NAMALWA (cell line): ENCODE data around the gene FBXW7.
"Not testable (repeated sequence)": the region's sequence is repeated elsewhere in the genome, so short reads cannot be mapped to it uniquely, and the experiment has no call there.

Experiments
- DNase-seq: peaks from one replicate; pipeline ENCODE4 v3.0.0-alpha.2; 2015; ENCODE audit warnings: low spot score

FBXW7 gene

DNA sequence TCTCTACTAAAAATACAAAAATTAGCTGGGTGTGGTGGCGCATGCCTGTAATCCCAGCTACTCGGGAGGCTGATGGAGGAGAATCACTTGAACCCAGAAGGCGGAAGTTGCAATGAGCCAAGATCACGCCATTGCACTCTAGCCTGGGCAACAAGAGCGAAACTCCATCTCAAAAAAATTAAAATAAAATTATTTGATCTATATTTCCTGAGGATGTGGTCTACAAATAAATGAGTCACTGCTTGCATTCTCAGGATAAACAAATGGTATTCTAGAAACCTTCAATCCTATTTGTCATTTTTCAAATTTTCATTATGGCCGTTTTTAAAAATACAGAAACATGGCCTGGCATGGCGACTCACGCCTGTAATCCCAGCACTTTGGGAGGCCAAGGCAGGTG lies 8.6 kb upstream of the FBXW7 start:
- DNase-seq, result not testable (repeated sequence)

DNA sequence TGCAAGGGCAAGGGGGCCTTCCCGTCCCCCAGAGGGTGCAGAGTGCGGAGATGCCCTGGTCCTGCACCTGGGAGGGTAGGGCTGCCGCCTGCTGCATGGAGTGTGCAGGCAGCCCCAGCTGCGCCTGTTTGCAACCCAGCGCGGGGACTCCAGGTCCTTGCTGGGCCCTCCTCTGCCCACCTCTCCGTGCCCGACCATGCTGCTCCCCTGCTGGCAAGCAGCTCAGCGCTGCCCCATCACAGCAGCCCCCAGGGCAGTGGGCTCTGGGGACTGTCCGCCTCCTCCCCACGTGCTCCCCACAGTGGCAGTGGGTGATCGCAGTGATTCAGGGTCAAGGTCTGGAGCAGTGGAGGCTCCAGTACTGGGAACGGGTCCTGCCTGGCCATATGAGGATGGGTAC lies 5.0 kb upstream of the FBXW7 start:
- DNase-seq, result no peak

DNA sequence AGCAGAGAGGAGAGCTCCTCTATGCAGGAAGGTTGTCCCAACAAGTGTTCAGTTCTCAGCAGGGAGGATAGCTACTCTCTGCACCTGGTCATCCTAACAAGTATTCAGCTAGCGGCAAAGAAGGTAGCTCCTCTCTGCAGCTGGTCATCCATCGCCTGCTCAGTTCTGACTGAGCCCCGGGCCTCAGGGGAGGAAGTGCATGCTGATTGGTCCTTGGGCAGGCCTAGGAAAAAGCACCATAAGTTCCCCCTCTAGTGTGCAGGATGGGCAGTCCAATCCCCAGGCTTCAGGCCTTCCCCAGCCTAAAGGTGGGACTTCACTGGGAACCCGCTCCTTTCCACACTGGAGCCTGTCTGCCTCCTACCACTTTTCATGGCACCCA lies 4.4 kb upstream of the FBXW7 start:
- DNase-seq, result no peak

DNA sequence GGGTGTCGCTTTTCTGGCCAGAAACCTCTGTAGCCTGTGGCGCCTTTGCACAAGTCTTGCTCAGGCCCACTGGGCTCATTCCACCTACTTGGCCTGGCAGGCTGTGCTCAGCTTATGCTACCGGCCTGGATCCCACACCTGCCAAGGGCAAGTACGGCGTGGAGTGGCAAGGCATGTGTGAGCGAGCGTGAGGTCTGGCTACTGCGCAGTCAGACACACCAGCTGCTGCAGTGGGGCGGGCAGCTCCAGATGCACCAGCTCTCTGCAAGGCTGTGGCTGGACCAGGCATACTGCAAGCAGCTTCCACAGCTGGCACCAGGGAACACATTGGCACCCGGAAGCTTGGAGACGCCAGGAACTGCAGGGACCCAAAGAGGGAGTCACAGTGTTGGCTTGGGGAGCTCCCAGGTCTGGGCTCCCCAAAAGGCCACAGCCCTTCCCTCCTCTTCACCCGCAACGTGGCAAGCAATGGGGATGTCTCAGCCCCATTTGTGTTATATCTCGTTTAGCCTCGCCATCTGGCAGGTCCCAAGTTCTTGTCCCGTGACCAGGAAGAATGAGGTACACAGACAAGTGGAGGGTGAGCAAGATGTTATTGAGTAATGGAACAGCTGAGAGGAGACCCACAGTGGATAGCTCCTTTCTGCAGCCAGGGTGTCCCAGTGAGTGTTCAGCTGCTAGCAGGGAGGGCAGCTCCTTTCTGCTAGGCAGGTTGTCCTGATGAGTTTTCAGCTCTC lies 3.8 kb upstream of the FBXW7 start:
- DNase-seq, result no peak

DNA sequence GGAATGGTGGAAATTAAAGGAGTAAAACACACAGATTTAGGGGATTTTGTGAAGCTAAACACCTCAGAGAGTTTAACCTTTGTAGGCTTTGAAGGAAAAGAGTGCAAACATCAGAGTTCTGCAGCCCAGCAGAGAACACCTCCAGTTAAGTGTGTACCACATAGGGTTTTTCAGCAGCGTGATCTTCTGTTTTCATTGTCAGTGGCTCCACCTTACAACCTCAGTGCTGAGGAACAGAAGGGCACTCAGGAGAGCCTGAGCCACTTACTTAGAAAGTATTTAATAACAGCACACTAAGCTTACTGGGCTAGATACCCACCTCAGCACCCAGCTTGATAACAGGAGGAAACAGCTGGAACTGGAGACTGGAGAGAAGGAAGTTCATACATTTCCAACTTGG lies 2.0 kb upstream of the FBXW7 start:
- peak; percentile 30 for DNase-seq

DNA sequence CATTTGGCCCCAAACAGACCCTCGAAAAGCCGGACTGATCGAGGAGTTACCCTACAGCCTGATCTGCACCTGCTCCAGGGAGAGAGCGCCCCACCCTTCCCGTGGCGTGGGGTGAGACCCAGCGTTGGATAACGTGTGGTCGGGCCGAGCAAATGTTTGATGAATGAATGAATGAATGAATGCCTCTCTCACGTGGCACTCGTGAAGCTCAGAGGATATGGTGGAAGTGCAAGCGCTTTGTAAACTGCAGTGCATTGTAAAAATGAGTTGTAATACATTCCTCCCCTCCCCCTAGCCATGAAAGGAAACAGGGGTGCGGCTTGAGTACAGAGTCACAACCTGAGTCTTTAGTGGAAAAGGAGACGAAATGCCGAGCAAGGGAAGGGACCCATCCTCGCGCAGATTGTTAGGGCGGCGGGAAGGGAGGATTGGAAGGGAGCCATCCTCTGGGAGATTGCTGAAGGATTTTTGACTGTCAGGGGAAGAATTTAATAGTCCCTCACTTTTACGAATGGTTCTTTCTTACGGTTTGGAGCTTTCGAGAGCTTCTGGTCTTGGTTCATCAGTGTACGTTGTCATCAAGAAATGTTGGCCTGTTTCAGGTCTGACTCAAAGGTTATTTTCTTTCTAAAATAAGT lies 772 bp upstream of the FBXW7 start:
- DNase-seq, result peak; percentile 88

DNA sequence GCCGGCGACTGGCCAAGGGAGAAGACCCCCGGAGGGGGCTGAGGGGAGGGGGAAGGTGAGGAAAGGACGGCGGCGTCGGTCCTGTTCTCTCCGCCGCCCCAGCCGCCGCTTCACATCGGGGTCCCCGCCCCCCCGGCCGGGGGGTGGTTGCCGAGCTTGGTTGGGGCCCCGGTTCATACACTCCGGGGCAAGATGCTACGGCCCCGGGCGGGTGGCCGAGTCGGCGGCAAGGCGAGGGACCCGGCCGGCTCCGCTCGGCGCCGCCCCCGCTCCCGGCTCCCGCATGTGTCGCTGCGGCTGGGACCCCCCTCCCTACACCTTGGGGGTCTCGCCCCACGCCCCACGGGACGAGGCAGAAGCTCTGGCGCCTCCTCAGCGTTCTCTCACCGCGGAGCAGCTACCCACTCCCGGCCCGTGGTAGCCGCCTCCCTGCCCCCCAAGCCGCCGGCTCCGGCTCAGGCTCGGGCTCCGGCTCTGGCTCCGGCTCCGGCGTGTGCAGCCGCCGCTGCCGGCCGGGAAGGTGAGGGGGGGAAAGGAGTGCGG lies 461 bp downstream of the FBXW7 start:
- DNase-seq, result peak; percentile 43

DNA sequence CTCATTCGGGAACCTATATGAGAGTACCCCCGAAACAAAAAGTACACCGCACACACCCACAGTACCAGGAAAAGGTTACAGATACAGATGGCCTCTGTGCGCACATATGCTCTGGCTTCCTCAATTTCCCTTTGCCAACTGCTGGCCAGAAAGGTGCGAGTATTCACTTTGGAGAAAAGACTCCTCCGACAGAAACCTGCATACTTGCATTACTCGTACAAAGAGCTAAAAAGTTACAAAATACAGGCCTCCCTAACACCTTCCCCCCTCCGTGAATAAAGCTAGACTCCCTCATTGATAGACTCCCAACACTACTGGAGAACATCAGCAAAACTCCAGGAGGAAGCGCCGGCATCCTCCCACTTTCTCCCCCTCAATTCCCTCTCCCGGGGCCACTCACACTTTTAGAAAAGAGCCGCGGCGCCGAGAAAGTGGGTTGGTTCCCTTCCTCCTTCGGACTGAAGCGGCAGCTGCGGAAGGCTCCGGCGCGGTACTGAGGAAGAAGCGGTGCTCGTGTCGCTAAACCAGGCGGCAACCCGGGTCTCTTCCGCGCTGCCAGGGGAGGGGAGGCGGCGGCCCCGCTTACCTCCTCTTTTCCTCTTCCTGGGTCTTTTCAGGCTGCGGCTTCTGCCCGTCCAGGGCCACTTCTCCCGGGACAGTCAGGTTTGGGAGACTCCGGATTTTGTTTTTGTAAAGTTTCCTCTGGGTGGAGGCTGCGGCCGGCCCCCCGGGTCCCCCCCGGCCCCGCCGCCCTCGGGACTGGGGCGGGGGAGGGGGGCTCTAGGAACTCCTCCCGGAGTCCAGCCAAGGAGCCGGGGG lies 1.1 kb downstream of the FBXW7 start:
- DNase-seq, result peak; percentile 70

DNA sequence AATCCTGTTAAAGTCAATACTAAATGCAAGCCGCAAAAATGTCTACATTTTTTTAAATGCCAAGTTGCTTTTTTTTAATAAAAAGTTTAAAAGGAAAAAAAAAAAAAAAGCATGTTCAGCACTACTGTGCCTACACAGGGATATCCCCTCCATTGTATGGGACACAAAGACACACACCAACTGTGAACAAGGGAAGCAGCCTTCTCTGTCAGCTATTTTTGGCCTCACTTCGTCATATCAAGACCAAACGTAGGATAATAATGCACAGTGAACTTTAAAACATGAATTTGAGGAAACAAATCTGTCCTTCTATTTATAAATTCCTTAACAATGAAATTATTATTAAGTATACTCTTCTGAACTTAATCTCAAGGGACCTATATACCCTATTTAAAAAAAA lies 4.4 kb downstream of the FBXW7 start:
- no peak for DNase-seq

DNA sequence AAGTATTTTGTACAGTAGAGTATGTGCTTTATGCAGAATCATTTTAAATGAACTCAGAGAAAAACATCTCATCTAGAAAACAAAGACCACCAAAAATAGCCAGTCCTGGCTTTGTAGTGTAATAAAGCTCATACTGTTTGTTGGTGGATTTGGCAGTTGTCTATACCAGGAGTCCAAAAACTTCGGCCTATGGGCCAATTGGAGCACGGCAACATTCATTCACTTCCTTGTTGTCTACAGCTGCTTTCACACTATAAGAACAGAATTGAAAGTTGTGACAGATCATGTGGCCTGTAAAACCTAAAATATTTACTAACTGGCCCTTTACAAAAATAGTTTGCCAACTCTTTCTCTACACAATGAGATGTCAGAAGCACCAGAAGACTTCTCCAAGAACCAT lies 5.3 kb downstream of the FBXW7 start:
- no peak for DNase-seq

DNA sequence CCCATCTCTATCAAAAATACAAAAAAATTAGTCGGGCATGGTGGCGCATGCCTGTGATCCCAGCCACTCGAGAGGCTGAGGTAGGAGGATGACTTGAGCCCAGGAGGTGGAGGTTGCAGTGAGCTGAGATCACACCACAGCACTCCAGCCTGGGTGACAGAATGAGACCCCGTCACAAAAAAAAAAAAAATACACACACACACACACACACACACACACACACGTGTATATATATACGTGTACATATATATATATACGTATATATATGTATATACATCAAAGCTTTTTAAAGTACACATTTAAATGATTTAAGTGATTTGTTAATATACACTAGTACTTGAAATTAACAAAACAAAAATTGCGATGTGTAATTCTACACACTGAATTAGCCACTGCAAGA lies 6.0 kb downstream of the FBXW7 start:
- DNase-seq, result no peak

DNA sequence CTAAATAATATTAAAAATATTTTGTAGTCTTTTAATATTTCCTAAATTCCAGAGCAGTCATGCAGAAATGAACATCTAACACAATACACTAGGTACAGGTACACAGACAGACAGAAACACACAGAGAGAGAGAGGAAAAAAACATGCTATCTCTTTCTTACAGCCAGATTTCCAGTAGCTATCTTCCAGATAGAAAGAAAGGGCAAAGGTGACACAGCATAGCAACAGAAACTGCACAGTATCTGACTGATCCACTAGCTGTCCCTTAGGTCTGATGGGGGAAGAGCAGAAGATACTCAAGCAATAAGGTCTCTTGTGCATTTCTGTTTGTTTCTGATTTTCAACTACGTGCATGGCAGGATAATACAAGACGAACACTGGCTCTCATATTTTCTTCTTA lies 7.8 kb downstream of the FBXW7 start:
- no peak for DNase-seq

DNA sequence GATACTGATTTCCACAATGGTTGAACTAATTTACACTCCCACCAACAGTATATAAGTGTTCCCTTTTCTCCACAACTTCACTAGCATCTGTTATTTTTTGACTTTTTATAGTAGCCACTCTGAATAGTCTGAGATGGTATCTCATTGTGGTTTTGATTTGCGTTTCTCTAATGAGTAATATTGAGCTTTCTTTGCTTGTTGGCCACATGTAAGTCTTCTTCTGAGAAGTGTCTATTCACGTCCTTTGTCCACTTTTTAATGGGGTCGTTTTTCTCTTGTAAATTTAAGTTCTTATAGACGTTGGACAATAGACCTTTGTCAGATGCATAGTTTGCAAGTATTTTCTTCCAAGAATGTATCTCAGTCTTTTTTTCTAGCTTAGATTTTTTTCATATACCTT lies 10.0 kb downstream of the FBXW7 start:
- DNase-seq, result no peak

DNA sequence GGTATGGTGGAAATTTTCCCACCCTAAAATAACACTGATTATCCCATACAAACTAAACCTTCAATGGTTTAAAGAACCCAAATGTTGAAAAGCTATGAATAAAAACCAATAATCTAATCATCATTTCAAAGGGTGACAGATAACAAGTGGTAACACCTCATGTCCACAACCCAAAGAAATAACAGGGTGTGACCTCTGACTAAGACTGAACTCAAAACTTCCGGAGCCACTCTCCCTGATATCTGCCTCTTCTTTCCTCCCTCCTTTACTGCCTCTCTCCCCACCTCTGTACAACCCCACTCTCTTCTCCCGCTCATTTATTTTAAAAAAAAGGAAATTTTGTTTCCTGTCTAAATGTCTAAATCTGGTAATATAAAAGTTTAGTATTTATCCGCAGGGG lies 11.5 kb downstream of the FBXW7 start:
- no peak for DNase-seq

DNA sequence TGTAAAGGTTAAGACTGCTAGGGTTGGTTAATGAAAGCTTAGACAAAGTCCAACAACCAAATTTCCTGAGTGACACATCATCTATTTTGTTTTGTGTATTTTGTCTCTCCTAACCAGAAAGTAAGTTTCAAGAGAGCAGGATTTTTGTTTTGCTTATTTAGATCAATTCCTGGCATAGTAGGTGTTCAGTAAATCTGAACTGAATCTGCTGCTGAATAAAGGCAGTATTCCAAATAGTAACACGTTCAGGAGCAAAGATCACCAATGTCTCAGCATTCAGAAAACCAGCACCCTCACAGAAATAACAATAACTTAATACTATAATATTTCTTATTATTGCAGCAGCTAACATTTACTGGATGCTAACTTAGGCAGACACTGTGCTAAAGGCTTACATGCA lies 12.2 kb downstream of the FBXW7 start:
- no peak for DNase-seq

DNA sequence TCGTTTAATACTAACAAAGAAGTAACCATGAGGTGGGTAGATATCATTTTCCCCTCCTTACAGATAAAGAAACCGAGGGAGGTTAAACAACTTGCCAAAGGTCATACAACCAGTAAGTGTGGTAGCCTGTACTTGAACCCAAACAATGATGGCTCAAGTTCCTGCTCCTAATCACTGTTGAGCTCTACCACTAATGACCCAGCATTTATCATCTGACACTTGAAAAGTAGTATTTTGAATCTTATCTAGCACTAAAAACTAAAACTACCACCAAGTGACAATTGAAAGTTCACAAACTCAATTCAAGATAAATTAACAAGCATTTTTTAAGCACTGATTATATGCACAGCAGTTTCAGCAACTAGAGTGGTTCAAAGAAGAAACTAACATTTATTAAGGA lies 13.1 kb downstream of the FBXW7 start:
- no peak for DNase-seq

DNA sequence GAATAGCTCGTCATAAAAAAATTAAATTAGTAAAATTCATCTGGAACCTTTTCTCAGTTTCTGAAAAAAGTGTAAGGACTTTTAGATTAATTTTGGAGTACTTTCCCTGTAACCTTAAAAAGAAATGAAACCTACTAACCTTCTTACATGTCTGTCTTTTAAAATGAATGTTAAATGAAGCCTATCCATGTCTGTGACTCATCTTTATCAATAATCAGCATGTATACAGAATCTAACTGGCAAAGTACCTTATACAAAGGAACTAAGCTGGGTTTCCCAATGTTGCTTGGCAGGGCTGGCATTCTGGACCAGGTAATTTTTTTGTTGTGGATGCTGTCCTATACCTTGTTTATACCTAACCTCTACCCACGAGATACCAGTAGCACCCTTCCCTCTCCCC lies 13.6 kb downstream of the FBXW7 start:
- no peak for DNase-seq

DNA sequence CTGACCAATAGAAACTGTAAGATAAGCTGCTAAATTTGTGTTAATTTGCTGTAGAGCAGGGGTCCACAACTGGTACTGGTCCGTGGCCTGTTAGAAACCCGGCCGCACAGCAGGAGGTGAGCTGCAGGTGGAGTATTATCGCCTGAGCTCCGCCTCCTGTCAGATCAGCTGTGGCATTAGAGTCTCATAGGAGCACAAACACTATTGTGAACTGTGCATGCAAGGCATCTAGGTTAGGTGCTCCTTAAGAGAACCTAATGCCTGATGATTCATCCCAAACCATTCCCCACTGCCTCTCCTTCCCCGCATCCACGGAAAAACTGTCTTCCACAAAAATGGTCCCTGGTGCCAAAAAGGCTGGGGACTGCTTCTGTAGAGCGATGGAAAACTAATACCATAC lies 19.7 kb downstream of the FBXW7 start:
- no peak for DNase-seq

DNA sequence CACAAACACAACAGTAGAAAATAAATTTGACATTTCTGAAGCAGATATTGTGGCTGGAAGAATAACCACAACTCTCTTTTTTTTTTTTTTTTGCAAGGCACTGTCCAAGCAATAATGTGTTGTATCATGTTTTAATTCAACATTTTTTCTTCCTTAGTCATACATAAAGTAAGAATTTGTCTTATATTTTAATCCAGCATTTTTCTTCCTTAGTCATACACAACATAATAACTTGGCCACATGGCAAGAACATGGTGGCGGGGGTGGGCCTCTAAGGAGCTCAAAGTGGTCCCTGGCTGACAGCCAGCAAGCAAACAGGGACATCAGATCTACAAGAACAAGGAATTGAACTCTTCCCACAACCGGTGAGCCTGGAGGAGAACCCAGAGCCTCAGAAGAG lies 20.2 kb downstream of the FBXW7 start:
- DNase-seq, result no peak

DNA sequence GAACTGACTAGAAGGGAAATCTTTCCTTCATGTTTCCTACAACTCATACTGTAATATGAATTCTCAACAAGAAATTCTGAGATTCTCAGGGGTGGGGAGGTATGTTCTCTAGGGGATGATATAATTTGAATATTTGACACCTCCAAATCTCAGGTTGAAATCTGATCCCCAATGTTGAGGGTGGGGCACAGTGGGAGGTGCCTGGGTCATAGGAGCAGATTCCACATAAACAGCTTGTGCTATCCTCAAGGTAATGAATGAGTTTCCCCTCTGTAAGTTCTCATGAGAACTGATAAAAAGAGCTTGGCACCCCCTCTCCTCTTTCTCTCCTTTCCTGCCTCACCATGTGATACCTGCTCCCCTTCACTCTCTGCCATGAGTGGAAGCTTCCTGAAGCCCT lies 21.5 kb downstream of the FBXW7 start:
- DNase-seq, result no peak

DNA sequence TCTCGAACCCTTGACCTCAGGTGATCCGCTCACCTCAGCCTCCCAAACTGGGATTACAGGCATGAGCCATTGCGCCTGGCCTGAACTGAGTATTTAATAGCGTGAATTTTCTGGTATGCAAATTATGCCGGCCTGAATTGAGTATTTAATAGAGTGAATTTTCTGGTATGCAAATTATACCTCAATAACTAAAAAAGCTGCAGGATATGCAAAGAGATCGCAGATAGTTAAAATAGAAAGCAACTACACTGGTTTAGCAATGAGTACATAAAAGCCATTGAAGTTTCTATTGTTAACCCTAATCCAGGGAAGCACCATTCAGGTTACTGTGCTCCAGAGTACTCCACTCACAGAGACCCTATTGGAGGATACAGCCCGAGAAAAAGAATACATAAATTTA lies 22.8 kb downstream of the FBXW7 start:
- DNase-seq, result no peak

DNA sequence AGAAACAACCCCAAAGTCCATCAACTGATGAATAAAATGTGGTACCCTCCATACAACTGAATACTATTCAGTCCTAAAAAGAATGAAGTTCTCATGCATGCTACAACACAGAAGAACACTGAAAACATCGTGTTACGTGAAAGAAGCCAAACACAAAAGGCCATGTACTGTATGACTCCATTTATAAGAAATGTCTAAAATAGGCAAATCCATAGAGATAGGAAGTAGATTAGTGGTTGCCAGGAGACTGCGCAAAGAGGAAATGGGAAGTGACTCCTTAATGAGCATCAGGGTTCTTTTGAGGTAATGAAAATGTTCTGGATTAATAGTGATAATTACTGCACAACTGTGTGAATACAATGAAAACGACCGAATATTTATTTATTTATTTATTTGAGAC lies 23.4 kb downstream of the FBXW7 start:
- no peak for DNase-seq
